GM21423 (cell line): ENCODE data around the gene PRKCSH.

Source experiments
- ATAC-seq: cut with Tn5 transposase; IDR thresholded peaks from one replicate; pipeline ENCODE4 v1.9.1; 2021; ENCODE audit warnings: mild to moderate bottlenecking, moderate library complexity; ENCODE audit not compliant: unreplicated experiment

Gene PRKCSH

DNA sequence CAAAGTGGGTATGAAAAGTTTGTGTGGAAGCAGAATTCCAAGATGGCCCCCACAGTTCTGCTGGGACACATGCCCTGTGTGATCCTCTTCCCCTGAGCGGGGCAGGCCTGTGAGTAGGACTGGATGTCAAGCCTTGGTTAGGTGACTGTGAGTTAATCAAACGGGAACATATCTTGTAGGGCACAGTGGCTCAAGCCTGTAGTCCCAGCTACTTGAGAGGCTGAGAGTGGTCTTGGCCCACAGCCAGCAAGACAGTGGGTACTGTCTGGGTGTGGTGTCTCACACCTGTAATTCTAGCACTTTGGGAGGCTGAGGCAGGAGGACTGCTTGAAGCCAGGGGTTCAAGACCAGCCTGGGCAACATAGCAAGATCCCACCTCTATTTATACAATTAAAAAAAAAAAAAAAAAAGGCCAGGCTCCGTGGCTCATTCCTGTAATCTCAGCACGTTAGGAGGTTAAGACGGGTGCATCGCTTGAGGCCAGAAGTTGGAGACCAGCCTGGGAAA is 63.8 kb downstream of the PRKCSH start:
- ATAC-seq, result no peak

DNA sequence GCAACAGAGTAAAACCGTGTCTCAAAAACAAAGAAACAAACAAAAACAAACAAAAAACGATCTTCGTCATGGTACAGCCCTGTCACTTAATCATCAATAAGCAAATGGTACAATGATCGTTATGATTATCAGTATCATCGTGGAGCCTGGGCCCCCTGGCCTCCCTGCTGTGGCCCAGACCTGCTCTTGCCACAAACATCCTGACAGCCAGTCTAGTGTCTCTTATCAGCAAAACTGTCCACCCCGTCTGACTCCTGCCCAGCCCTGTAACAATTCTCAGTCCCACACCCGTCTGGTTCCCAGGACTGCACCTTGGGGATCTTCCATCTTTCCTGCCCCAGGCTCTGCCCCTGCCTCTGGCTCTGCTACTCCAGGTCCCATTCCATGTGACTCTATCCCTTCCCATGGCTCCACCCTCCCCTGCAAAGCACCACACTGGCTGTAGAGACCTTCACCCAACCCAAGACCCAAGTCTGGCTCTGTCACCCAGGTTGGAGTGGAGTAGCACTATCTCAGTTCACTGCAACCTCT is 64.5 kb downstream of the PRKCSH start:
- ATAC-seq, result no peak
